Keratinocyte (primary cell): Measurements from ENCODE around the gene EPHA6. TPM values are rescaled to one million over a fixed set of nuclear protein-coding genes. Genes with fewer than 3 reads are reported as not detected.

Source experiments
- DNase-seq: peaks from one replicate; pipeline ENCODE4 v3.0.0-alpha.2; 2011; ENCODE audit warnings: low read depth, missing footprints, low spot score
- FAIRE-seq: peaks from 2 replicates; lab custom pipeline; 2011; peaks lifted over from hg19 to GRCh38; lab: Jason Lieb, UNC
- H2AFZ ChIP-seq: 2 replicates; pipeline ENCODE4 v1.6.0; 2012; ENCODE audit warnings: low read length, control low read depth, inconsistent platforms; ENCODE audit not compliant: control insufficient read depth
- H3K27ac ChIP-seq: 2 replicates; pipeline ENCODE4 v1.5.1; 2011; ENCODE audit warnings: low read length; ENCODE audit not compliant: control insufficient read depth, insufficient read depth
- H3K27me3 ChIP-seq: 3 replicates; pipeline ENCODE4 v1.6.0; 2011; ENCODE audit warnings: low read length; ENCODE audit not compliant: control insufficient read depth, insufficient read depth; ENCODE audit errors: extremely low read depth
- H3K36me3 ChIP-seq, 2 experiments: 2 replicates in 1 of 2; 3 replicates in 1 of 2; pipeline ENCODE4 v1.5.1; 2011; ENCODE audit warnings: low read length in 2 of 2, mild to moderate bottlenecking in 1 of 2; ENCODE audit not compliant: control insufficient read depth in 2 of 2, insufficient read depth in 2 of 2; ENCODE audit errors: extremely low read depth in 1 of 2
- H3K4me1 ChIP-seq: 3 replicates; pipeline ENCODE4 v1.5.1; 2011; ENCODE audit warnings: low read length; ENCODE audit not compliant: control insufficient read depth, insufficient read depth; ENCODE audit errors: extremely low read depth
- H3K4me2 ChIP-seq: 3 replicates; pipeline ENCODE4 v1.6.0; 2011; ENCODE audit warnings: low read depth, low read length; ENCODE audit not compliant: control insufficient read depth, insufficient read depth; ENCODE audit errors: extremely low read depth
- H3K4me3 ChIP-seq, 3 experiments: fragments of 200-600 bp in 1 of 3; sonication (generic) in 1 of 3; 2 replicates in 2 of 3; 3 replicates in 1 of 3; pipeline ENCODE4 v1.5.1; 2011 to 2016; ENCODE audit warnings: low read length in 3 of 3, mild to moderate bottlenecking in 3 of 3, control low read depth in 2 of 3, inconsistent platforms in 1 of 3, low read depth in 1 of 3, mixed read lengths in 1 of 3, mixed run types in 1 of 3, moderate library complexity in 1 of 3; ENCODE audit not compliant: control insufficient read depth in 2 of 3, insufficient read depth in 2 of 3; ENCODE audit errors: extremely low read depth in 1 of 3
- H3K79me2 ChIP-seq: 2 replicates; pipeline ENCODE4 v1.6.0; 2012; ENCODE audit warnings: low read length; ENCODE audit not compliant: control insufficient read depth, insufficient read depth
- H3K9ac ChIP-seq: 3 replicates; pipeline ENCODE4 v1.6.0; 2011; ENCODE audit warnings: low read length; ENCODE audit not compliant: control insufficient read depth, insufficient read depth; ENCODE audit errors: extremely low read depth
- H3K9me1 ChIP-seq: 3 replicates; pipeline ENCODE4 v1.6.0; 2011; ENCODE audit warnings: low read length; ENCODE audit not compliant: control insufficient read depth, insufficient read depth; ENCODE audit errors: extremely low read depth
- H3K9me3 ChIP-seq: 2 replicates; pipeline ENCODE4 v1.5.1; 2012; ENCODE audit warnings: low read depth, low read length; ENCODE audit not compliant: control insufficient read depth
- H4K20me1 ChIP-seq: 3 replicates; pipeline ENCODE4 v1.6.0; 2011; ENCODE audit warnings: low read length; ENCODE audit not compliant: control insufficient read depth, insufficient read depth; ENCODE audit errors: extremely low read depth
- CTCF ChIP-seq, 3 experiments: IDR thresholded peaks in 1 of 3; conservative IDR thresholded peaks in 1 of 3; optimal IDR thresholded peaks in 1 of 3; 2 replicates in 2 of 3; 3 replicates in 1 of 3; pipeline versions ENCODE3 to v1.5.1; 2011; ENCODE audit warnings: low read length in 3 of 3, mild to moderate bottlenecking in 3 of 3, moderate library complexity in 2 of 3, control low read depth in 1 of 3, inconsistent platforms in 1 of 3; ENCODE audit not compliant: insufficient read depth in 2 of 3; ENCODE audit errors: extremely low read depth in 1 of 3
- EZH2 ChIP-seq: IDR thresholded peaks from one replicate; pipeline ENCODE4 v1.6.1; 2012; ENCODE audit warnings: inconsistent platforms, mild to moderate bottlenecking, low read length, moderate library complexity
- dilution Hi-C: fragments of 300-500 bp; cut with MboI; formaldehyde crosslinking; loops from one replicate; pipeline ENCODE4 v1.7.0; 2020; ENCODE audit warnings: low sequenced_read_pairs; ENCODE audit not compliant: extremely low pct_ligation_motif_present
- polyA plus RNA-seq, 5 experiments: library from polyadenylated mRNA; depleted of rRNA in 3 of 5; stranded (reverse) in 3 of 5; stranded (forward) in 1 of 5; unstranded in 1 of 5; fragments of >200 nt; gene quantifications; 1 replicate in 1 of 5; 2 replicates in 3 of 5; 3 replicates in 1 of 5; pipeline versions ENCODE4 v1.2.1 to v1.2.3, GENCODE V29; 2011 to 2012; ENCODE audit warnings: missing spikeins in 2 of 5, low read depth in 1 of 5, low replicate concordance in 1 of 5

EPHA6 gene
- polyA plus RNA-seq, 1 donor (not counting 4 experiments of a cell fraction or from before 2014, with no cell fraction given), result not detected

- Histone ChIP-seq H3K9me3 (no peaks in the 10 kb centered on the region), H3K4me3 (no peak overlapping the region), H4K20me1 (no peaks in the 10 kb centered on the region), H3K36me3 (no peaks in the 10 kb centered on the region), H3K9ac (no peak overlapping the region), H3K27me3 (no peaks in the 10 kb centered on the region), H2AFZ (no peak overlapping the region), H3K4me2 (no peak overlapping the region), H3K79me2 (no peaks in the 10 kb centered on the region), H3K4me1 (no peaks in the 10 kb centered on the region), H3K27ac (no peak overlapping the region), H3K9me1 (no peaks in the 10 kb centered on the region)
- TF ChIP-seq CTCF (optimal IDR thresholded peaks at IDR 0.05 in 1 of 3, IDR thresholded peaks at IDR 0.05 in 1 of 3, conservative IDR thresholded peaks at IDR 0.05 in 1 of 3; ENCODE audit: extremely low read depth in 1 of 3, insufficient read depth in 2 of 3, low read length in 3 of 3) (no peak), EZH2 (no peak)
- dilution Hi-C loops, result no loop called here
- FAIRE-seq, result no peak
- DNase-seq, result no peak
Measured at GRCh38 chr3:97360804-97361203, 546.4 kb downstream of the EPHA6 start.

DNA sequence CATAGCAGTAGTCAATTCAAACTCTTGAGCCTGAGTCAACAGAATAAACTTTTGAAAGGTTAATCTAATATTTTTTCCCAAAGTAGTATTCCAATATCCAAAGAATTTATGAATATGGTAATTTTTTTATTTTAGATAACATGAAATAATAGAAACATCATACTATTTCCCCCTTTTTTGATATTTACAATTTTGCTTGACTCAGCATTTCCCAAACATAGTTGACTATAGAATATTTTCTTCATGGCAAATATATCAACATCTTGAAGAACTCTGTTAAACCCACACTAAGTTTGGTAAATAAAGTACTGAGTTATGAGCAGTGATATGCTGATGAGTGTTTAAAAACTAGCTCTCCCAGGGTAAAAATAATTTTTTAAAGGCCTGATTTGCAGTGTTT lies 570.2 kb downstream of the EPHA6 start:
- H3K79me2 ChIP-seq, result no peaks in the 10 kb centered on the region
- H3K27ac ChIP-seq, result no peak overlapping the region
- no peak overlapping the region for H3K4me2 ChIP-seq
- H3K4me3 ChIP-seq, result no peak overlapping the region
- FAIRE-seq (no peak), DNase-seq (no peak)
- no peaks in the 10 kb centered on the region for H4K20me1 ChIP-seq
- no peaks in the 10 kb centered on the region for H3K36me3 ChIP-seq
- H3K9me1 ChIP-seq, result no peaks in the 10 kb centered on the region
- H3K9me3 ChIP-seq, result no peaks in the 10 kb centered on the region
- dilution Hi-C loops, result no loop called here
- H3K27me3 ChIP-seq, result no peaks in the 10 kb centered on the region
- no peak for TF ChIP-seq EZH2
- TF ChIP-seq CTCF (optimal IDR thresholded peaks at IDR 0.05 in 1 of 3, IDR thresholded peaks at IDR 0.05 in 1 of 3, conservative IDR thresholded peaks at IDR 0.05 in 1 of 3; ENCODE audit: extremely low read depth in 1 of 3, insufficient read depth in 2 of 3, low read length in 3 of 3), result no peak
- H2AFZ ChIP-seq, result no peak overlapping the region
- H3K9ac ChIP-seq, result no peak overlapping the region
- H3K4me1 ChIP-seq, result no peaks in the 10 kb centered on the region
